NCI-H748 treated with DMSO at 0.1 percent for 48 hours (cell line): ENCODE measurements around the gene CYP26C1.

Source experiments
- DNase-seq: peaks from one replicate; lab custom pipeline; 2025; lab: John Stamatoyannopoulos, UW

CYP26C1 gene, protein sequence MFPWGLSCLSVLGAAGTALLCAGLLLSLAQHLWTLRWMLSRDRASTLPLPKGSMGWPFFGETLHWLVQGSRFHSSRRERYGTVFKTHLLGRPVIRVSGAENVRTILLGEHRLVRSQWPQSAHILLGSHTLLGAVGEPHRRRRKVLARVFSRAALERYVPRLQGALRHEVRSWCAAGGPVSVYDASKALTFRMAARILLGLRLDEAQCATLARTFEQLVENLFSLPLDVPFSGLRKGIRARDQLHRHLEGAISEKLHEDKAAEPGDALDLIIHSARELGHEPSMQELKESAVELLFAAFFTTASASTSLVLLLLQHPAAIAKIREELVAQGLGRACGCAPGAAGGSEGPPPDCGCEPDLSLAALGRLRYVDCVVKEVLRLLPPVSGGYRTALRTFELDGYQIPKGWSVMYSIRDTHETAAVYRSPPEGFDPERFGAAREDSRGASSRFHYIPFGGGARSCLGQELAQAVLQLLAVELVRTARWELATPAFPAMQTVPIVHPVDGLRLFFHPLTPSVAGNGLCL

GRCh38 chr10:93059975-93060886 lies at the start of gene CYP26C1:
CYP26C1 (plus strand) TSS chr10:93060798; CDS start chr10:93061264, 466 bp downstream.
- DNase-seq = no peak

DNA sequence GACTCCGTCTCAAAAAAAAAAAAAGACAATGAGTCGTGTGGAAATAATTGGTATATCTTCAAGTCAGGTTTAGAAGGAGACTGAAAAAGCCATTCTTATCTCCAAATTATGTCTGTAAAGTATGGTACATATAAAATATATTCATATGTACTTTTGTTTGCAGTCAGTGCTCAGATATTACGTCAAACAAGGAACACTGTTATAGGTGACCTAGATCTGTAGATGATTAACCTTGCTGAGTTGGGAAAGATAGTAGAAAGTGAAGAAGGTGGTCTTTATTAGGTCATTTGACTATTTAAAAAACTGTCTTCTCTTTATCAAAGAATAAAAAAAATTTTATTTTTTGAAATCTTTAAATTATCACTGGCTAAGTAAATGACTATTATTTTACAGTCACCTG lies 44.9 kb upstream of the CYP26C1 start:
- no peak for DNase-seq

DNA sequence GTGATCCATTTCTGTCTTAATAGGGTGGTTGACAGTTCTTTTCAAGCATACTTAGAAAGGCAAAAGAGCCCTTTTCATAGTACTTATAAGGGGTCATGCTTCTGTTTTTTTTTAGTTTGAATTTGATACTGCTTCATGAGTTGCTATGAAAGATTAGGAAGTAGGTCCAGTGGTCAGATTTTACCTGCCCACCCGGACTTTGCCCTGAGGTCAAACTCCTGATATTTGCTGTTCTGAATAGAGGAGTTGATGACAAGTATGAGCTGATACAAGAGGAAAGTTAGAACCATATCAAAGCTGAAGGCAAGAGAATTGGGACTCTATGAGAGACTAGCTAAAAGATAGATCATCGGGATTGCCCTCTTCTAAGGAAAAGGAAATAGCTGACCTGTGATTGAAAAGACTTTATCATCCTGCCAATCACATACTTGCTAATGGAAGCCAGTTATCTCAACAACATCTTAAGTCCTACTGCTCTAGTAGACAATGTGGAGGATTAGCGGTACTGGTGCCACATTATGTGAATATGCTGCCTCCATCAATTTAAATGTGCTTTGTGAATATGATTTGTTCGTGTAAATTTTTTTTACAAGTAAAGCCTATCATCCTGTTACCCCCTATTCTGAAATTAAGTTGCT lies 37.5 kb upstream of the CYP26C1 start:
- no peak for DNase-seq

GRCh38 chr10:93026072-93026471 lies 34.5 kb upstream of the CYP26C1 start:
- no peak for DNase-seq

GRCh38 chr10:93027508-93027907 lies 33.1 kb upstream of the CYP26C1 start:
- no peak for DNase-seq

DNA sequence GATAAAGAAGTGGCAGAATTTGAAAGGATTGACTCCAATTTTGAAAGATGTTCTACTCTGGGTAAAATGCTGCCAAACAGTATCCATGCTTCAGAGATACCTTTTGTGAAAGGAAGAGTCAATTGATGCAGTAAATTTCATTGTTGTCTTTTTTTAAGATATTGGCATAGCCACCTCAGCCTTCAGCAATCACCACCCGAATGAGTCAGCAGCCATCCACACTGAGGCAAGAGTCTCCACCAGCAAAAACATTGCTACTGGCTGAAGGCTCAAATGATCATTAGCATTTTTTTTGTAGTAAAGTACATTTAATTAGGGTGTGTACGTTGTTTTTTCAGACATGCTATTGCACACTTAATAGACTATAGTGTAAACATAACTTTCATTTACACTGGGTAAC lies 31.7 kb upstream of the CYP26C1 start:
- DNase-seq = no peak

- DNase-seq = no peak
Observed at GRCh38 chr10:93030409-93030808, 30.2 kb upstream of the CYP26C1 start.

- DNase-seq = no peak
Observed at GRCh38 chr10:93032105-93032808, 28.3 kb upstream of the CYP26C1 start.

- DNase-seq = no peak
Observed at GRCh38 chr10:93032809-93033137, 27.8 kb upstream of the CYP26C1 start.

- DNase-seq = no peak
Observed at GRCh38 chr10:93034426-93034825, 26.2 kb upstream of the CYP26C1 start.

DNA sequence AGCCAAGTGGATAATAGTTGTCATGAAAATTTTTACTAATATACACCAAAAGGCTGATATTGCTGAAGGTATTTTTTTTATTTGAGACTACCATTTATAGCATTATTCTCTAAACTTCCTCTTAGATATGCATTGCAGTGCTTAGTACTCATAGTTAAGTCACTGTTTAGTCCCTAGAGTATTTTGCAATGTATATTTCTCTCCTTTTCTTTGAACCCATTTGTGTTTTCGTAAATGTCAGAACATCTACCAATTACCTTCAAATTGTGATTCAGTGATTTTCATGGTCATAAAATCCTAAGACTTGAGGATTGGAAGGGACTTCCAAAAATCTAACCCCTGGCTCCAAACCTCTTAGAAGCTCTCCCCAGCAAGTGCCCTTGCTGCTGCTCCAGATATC lies 21.5 kb upstream of the CYP26C1 start:
- DNase-seq = no peak

GRCh38 chr10:93039721-93040120 lies 20.9 kb upstream of the CYP26C1 start:
- no peak for DNase-seq

DNA sequence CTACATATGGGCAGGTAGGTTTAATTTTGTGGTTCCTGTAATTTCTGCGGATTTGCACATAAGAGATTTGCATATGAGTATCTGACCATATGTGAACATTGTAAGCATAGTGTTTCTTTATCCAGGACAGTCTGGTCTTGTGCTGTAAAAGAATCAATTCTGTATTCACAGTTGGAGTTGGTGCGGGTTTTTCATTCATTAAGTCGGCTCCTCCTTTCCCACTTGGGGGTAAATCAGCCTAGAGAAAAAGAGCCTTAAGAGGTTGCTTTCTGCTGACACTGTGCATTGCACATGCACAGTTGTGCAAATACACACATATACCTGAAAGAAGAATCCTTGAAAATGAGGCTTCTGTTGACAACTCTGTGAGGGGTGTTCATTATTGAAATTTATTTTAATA lies 6.1 kb upstream of the CYP26C1 start:
- DNase-seq = no peak

DNA sequence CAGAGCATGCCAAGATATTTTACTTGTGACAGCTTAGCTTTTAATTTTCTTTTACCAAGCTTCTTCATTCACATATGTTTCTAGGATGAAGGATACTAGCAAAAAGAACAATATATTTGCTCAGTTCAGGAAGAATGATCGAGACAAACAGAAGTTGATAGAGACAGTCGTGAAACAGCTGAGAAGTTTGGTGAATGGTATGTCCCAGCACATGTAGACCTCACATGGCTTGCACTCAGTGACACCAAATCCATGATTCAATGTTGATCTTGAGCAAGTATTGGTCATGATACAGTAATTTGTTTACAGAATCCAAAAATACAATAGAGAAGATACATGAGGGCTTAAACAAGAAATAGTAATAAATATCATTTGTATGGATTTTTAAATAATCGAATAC lies 2.5 kb upstream of the CYP26C1 start:
- DNase-seq = no peak

DNA sequence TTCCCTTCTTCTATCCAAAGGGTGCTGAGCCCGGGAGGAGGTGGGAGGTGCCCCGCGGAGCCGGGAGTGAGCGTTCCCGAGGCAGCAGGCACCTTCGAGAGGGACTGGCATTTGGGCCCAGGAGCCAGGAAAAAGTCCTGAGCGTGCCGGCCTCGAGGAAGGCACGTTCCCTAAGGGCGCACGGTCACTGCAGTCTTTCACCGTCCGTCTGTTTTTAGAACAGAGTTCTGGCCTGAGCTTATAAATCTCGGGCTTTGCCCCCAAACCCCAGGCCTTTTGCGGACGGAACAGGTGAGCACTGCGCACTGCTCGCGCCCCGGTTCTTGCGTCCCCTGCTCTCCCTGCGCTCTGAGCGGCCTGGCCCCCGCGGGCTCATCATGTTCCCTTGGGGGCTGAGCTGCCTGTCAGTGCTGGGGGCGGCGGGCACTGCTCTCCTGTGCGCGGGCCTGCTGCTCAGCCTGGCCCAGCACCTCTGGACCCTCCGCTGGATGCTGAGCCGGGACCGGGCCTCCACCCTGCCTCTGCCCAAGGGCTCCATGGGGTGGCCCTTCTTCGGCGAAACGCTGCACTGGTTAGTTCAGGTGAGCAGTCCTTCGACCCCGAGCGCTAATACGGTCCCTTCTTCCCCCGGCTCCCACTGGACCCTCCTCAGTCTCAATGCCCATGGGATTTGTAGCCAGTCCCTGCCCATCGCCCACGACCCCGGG lies 442 bp downstream of the CYP26C1 start:
- DNase-seq = no peak

DNA sequence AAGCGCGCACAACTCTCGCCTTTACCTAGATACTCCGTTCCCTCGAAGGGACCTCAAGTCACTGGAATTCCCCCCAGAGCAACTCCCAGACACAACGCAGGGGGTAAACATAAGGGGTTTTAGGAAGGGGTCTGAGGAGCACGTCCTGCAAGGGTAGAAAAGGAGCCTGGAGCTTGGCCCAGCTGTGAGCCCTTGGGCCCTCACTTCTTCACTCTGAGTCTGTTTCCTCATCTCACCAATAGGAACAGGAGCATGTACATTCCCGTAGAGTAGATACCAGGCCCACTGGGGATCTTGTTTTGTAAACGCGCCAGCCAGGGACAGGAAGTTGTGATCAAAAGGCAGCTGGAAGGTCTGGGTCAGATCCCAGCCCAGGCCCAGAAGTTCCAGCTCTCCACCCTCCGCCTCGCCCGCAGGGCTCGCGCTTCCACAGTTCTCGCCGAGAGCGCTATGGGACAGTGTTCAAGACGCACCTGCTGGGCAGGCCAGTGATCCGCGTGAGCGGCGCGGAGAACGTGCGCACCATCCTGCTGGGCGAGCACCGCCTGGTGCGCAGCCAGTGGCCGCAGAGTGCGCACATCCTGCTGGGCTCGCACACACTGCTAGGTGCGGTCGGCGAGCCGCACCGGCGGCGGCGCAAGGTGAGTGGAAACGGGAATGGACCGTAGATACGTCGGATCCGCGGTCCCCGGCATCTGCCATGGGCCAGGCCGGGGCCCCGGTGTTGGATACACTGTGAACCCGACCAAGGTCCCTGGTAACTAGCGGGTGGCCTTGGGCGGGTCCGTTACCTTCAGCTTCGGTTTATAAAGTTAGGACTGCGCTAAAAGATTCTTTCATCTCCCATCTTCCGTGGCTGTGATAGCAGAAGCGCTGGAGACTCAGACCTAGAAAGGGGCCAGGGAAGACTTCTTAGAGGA lies 1.3 kb downstream of the CYP26C1 start:
- no peak for DNase-seq

- no peak for DNase-seq
Observed at GRCh38 chr10:93062514-93063143, 2.0 kb downstream of the CYP26C1 start.

DNA sequence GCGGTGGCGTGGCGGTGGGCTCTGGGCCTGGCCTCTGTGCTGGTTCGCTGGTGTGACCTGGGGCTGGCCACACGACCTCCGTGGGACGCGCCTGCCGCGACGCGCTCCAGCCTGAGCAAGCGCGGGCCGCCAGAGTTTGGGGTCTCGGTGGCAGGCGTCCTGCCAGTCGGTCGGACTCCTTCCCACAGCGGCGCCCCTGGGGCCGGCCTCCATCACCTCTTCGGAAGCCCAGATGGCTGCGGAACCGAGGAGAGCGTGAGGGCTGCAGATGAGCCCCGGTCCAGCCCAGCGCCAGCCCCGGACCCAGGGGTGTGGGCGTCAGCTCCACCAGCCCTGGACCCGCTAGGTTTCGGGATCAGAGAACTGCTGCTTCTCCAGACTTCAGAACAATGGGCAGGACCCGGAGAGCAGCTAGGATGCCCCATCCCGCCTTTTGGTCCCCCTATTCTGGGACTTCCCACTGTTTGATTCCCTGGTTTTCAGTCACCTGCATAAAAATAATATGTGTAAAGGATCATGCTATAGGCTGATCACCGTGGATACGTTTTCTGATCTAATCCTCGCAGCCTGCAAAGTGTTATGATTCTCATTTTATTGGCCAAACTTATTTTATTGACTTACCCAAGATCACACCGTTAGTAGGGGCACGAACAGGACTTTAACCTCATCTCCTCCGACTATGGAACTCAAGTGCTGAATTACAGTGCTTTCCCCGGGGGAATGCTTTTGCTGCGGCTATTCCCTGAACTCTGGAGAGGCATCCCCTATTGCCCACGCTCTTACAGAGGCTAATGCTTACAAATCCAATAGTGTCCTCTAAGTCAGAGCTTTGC lies 2.8 kb downstream of the CYP26C1 start:
- no peak for DNase-seq
